Gastroesophageal sphincter (tissue), 3 donors: ENCODE results near the gene ABCC10.

Experiments used
- CTCF ChIP-seq, 4 experiments: fragments of 200-600 bp in 2 of 4; fragments of 450-650 bp in 2 of 4; sonication (generic) in 1 of 4; IDR thresholded peaks; one replicate each; pipeline ENCODE4 v1.5.1; 2017 to 2019; ENCODE audit warnings: antibody characterized with exemption in 4 of 4, mild to moderate bottlenecking in 2 of 4, moderate library complexity in 2 of 4
- POLR2AphosphoS5 ChIP-seq: sonication (generic); formaldehyde crosslinking; IDR thresholded peaks from one replicate; pipeline ENCODE4 v1.6.1; 2017; ENCODE audit warnings: antibody characterized with exemption

GRCh38 chr6:43444582-43444981 is 17.2 kb downstream of the ABCC10 start:
- no peak for TF ChIP-seq POLR2AphosphoS5
- no peak for TF ChIP-seq CTCF (IDR thresholded peaks at IDR 0.05)
